ENCODE measurements around the gene PIEZO1.
A peak's percentile ranks its signal among the peaks of the same experiment; 100 is the strongest.

PIEZO1 gene

DNA sequence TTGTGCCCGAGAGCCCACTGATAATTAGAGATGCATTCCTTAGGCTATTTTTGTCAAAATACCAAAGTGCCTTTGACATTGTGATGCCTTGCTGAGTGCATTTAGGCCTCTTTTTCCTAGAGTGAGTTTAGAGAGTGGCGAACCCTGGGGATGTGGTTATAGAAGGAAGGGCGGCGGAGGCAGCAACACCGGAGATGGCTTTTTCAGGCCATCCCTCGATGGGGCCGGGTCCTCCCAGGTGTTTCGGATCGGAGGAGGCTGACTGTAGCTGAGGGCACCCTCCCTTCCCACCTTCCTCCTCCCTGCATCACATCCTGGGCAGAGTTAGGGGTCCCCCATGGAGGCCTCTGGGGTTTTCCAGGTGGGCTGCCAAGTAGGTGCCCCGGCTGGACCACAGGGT, 92.2 kb downstream of the PIEZO1 start:
- Mint-ChIP-seq H3K4me3 (no peak overlapping the region), H3K36me3 (peaks cover 6% of the 10 kb centered on the region), H3K9me3 (no peaks in the 10 kb centered on the region), H3K4me1 (peaks cover 46% of the 10 kb centered on the region), H3K27ac (peak overlapping the region; percentile 59), H3K27me3 (no peaks in the 10 kb centered on the region)
- no peak for ATAC-seq

DNA sequence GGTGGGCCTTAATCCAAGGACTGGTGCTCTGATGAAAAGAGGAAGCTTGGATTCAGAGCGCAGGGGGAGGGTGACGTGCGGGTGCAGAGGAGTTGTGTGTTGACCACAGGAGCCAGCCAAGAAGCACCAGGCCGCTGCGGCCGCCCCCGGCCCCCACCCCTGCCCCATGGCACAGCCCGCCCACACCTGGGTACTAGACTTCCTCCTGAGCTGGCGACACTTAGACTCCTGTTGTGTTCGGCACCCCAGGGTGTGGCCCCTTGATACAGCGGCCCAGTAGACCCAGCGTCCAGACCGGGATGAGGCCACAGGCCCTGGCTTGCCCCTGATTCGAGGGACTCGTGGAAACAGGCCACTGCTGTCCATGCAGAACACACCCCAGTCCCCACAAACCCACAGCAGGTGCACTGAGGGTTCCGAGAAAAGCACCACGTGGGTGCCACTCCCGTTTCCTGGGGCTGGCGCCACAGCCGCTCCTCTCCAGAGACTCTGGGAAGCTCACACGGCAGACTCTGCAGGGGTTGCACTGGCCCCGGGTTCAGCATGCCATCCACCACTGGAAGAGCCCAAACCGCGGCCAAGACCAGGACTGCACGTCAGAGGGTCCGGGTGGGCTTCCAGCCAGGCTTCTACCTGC, 93.0 kb downstream of the PIEZO1 start:
- H3K4me1 Mint-ChIP-seq = peaks cover 41% of the 10 kb centered on the region
- H3K4me3 Mint-ChIP-seq = peak overlapping the region; percentile 25
- H3K9me3 Mint-ChIP-seq = no peaks in the 10 kb centered on the region
- ATAC-seq = peak; percentile 70
- H3K36me3 Mint-ChIP-seq = no peaks in the 10 kb centered on the region
- H3K27me3 Mint-ChIP-seq = no peaks in the 10 kb centered on the region
- H3K27ac Mint-ChIP-seq = peak overlapping the region; percentile 59

DNA sequence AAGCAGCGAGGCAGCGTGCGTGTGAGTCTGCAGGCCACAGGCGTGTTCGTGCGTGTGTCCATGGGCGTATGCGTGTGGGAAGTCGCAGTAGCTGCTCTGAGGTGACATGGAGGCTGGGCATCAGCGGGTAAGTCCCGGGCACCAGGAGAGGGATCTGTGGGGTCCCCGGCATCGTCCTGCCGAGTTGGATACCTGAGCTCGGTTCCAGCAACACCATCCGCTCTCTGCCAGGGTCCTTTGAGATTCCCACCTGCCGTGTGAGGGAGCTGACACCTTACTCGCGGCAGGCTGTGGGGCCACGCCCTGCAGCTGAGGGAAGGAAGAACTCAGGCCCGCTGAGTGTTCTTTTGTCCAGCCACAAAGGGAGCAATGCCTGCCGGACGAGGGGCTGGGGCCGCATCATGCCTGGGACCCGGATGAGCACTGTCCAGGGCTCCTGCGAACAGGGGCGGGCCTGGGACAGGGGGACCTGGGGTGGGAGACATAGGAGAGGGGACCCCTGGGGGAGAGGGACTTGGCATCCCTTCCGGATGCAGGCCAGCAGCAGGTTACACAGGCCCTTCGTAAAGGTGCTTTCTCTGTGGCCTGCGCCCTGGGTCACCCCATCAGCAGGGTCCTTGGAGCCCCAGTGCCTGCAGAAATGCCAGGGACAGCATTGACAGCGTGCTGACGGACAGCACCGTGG, 93.7 kb downstream of the PIEZO1 start:
- Mint-ChIP-seq H3K4me1 (peaks cover 41% of the 10 kb centered on the region), H3K9me3 (no peaks in the 10 kb centered on the region), H3K36me3 (no peaks in the 10 kb centered on the region), H3K27ac (peak overlapping the region; percentile 59), H3K27me3 (no peaks in the 10 kb centered on the region), H3K4me3 (peak overlapping the region; percentile 39)
- no peak for ATAC-seq

DNA sequence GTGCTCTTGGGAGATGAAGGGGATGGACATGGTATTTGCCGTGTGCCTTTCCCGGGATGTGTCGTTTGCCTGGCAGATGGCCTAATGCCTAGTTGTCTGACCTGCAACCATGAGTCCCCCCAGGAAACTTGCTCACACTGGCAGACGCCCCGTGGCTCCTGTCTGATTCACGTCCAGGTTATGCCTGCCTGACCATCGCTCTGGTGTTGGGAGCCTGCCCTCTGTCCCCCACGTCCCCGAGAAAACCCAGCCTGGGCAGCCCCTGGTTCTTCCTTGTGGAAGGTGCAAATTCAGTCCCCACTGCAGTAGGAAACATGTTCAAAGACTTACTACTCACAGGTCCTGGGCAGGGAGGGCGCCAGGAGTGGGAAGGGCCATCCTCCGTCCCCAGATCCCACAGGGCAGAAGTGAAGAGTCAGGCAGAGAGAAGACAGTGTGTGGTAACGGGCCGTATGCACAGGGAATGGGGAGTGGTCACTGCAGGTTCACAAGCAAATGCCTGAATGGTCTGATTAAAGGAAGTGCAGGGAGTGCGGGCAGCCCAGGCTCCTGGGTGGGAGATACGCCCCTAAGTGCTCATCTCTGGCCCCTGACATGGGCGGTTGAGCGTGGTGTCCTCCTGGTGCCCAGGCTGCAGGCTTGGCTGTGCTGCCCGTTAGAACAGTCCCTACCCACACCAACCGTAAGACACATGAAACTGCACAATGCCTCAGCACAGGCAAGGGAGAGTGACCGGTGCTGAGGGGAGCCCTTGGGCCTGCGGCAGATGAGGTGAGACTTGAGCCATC, 94.5 kb downstream of the PIEZO1 start:
- Mint-ChIP-seq H3K4me1 (peaks cover 43% of the 10 kb centered on the region), H3K36me3 (no peaks in the 10 kb centered on the region), H3K4me3 (peak overlapping the region; percentile 39), H3K27ac (peak overlapping the region; percentile 59), H3K27me3 (no peaks in the 10 kb centered on the region), H3K9me3 (no peaks in the 10 kb centered on the region)
- no peak for ATAC-seq

DNA sequence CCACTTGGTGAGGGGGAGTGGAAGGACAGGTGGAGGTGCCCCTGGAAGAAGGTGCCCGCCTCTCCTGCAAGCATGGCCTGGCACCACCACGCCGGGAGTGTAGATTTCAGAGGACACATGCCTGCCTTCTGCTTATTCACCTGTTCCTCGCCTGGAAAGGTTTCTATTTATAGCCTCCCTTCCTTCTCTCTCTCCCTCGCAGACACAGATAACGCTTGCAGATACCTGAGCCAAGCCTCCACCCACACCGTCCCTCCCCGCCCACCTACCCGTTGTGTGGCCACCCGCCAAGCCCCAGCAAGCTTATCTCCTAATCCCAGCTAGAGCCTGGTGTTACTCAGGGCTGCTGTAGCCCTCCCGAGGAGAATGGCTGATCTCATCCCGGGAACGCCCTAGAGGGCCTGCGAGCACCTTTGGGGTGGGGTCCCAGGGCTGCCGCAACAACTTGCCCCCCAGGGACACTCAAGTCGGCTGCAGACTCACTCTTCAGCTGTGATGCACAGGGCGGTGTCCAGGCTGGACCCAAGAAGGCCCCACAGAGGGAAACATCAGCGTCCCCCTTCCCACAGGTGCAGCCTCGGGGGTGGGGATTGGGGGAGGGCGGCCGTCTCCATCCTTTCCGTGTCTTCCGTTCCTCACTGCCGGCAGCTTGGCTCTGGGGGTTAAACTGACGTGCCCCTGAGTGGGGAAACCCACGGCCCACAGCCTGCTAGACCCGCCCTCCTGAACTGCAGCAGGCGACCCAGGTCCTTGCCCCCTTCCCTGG, 96.8 kb downstream of the PIEZO1 start:
- Mint-ChIP-seq H3K27ac (no peak overlapping the region), H3K9me3 (no peaks in the 10 kb centered on the region), H3K4me1 (peaks cover 56% of the 10 kb centered on the region), H3K4me3 (no peak overlapping the region), H3K36me3 (no peaks in the 10 kb centered on the region), H3K27me3 (no peaks in the 10 kb centered on the region)
- no peak for ATAC-seq

DNA sequence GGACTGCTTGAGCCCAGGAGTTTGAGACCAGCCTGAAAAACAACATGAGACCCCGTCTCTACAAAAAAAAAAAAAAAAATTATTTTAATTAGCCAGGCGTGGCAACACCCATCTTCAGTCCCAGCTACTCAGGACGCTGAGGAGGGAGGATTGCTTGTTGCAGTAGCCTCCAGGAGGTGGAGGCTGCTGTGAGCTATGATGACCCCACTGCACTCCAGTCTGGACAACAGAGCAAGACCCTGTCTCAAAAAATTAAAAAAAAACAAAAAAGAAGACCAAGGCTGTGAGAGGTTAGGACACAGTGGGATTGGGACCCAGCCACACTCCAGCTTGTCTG, 97.4 kb downstream of the PIEZO1 start:
- Mint-ChIP-seq H3K4me1 (peaks cover 57% of the 10 kb centered on the region), H3K9me3 (no peaks in the 10 kb centered on the region), H3K36me3 (no peaks in the 10 kb centered on the region), H3K4me3 (no peak overlapping the region), H3K27me3 (no peaks in the 10 kb centered on the region), H3K27ac (no peak overlapping the region)
- ATAC-seq = no peak

DNA sequence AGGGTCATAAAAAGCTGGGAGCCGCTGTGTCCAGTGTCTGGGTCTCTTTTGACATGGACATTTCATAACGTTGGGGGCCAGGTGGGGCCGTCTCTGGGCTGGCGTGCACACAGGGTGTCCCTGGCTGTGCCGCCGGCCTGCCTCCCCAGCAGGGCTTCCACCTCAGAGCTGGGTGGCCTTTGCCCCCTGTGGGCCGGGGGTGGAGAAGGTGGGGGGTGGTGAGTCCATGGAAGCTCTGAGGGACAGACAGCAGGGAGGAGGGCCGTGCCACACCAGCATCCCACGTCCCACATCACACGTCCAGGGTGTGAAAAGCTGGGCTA, 97.8 kb downstream of the PIEZO1 start:
- no peaks in the 10 kb centered on the region for H3K9me3 Mint-ChIP-seq
- H3K4me3 Mint-ChIP-seq = no peak overlapping the region
- no peaks in the 10 kb centered on the region for H3K36me3 Mint-ChIP-seq
- ATAC-seq = no peak
- H3K27ac Mint-ChIP-seq = no peak overlapping the region
- H3K27me3 Mint-ChIP-seq = no peaks in the 10 kb centered on the region
- peaks cover 57% of the 10 kb centered on the region for H3K4me1 Mint-ChIP-seq

DNA sequence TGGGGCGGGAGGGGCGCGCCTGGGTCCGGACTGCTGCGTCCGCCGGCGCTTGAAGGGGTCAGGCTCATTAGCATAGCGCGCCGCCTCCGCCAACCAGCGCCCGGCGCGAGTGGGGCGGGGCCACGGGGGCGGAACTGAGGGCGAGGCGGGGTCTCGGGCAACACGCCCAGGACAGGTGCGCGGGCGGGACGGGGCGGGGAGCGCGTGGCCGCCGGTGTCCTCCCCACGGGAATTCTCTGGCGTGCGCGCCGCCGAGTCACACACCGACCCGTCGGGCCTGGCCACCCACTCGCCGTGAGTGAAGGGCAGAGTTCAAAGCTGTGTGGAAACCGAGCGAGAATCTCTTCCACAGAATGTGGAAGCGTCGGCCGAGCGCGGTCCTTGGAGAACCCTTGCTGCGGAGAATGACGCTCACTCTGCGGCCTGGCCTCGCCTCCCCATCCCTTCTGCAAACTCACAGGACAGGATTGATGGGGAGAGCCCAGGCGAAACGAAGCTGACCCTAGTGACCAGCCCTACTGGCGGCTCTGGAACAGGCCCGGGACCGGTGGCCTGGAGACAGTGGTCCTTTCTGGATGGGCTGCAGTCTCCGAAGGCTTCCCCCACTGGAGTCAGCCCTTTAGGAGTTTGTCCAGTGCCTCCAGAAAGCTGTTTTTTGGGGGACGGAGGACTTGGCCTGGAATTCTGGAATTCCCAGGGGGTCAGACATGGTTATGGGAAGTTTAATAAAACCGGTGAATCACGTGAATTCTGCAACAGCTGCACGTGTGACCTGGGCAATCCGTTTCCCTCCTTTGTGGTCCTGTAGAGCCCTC, 98.4 kb downstream of the PIEZO1 start, which contains the start of gene SNAI3:
Gene SNAI3 (minus strand): TSS at position 69 of the 815 bp plus-strand sequence. CDS start 101 bp downstream, outside the sequence.
- Mint-ChIP-seq H3K9me3 (no peaks in the 10 kb centered on the region), H3K36me3 (no peaks in the 10 kb centered on the region), H3K4me1 (peaks cover 57% of the 10 kb centered on the region), H3K27ac (peak within 1 kb of the TSS; percentile 67), H3K4me3 (peak within 1 kb of the TSS; percentile 84), H3K27me3 (no peaks in the 10 kb centered on the region)
- peak; percentile 84 for ATAC-seq

DNA sequence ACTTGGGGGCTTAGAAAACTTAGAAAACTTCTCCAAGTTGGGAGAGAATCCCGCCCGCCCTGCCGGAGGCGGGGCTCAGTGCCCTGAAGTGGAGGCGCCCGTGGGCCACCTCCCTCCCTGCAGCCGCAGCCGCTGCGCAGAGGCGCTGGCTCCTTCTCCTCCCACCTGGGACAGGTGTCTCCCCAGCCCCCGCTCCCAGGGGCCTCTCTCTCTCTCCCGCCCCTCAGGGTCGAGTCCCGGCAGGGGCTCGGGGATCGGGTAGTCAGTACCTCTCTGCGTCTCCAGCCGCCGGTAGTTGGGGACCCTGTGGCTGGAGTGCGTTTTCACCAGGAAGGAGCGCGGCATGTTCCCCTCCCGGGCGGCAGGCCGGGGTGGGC, 99.0 kb downstream of the PIEZO1 start:
- H3K27me3 Mint-ChIP-seq = no peaks in the 10 kb centered on the region
- H3K4me3 Mint-ChIP-seq = peak overlapping the region; percentile 84
- ATAC-seq = peak; percentile 34
- no peaks in the 10 kb centered on the region for H3K36me3 Mint-ChIP-seq
- peak overlapping the region; percentile 67 for H3K27ac Mint-ChIP-seq
- H3K4me1 Mint-ChIP-seq = peaks cover 57% of the 10 kb centered on the region
- H3K9me3 Mint-ChIP-seq = no peaks in the 10 kb centered on the region

DNA sequence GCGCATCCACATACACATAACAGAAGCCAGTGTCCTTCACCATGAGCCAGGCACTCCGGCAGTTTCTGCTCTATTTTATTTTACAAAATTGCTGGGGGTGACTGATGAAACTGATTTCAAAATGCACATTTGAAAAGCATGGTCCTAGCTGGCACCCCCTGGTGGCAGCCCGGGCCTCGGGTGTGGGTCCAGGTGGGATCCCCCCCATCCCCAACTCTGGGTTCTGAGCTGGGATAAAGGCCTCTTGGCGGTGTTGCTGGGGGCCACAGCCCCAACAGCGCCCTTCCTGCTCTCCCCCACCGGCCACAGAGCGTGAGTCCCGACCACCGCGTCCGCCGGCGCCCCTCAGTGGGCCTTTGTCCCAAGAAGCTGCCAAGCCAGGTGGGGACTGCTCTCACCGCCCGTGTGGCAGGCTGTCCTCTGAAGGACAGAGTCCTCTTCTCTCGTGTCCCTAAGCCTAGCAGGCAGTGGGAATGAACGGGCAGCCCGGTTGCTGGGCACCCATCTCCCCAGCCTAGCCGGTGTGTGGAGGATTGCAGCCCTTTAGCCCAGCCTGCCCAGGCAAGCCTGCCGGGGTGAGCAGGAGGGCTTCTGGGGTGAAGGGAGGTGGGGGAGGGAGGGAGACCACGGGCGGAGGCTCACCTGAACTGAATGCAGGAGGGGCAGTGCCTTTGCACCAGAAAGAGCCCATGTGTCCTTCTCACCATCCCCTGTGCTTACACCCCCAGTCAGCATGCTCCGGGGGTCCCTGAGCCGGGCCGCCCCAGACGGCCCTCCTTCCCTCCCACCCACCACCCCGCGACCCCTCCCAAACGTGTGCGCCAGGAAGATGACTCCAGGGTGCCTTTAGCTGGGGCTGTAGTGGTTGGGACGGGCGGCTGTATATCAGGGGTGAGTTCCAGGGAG, 99.6 kb downstream of the PIEZO1 start:
- Mint-ChIP-seq H3K9me3 (no peaks in the 10 kb centered on the region), H3K4me3 (peak overlapping the region; percentile 84), H3K36me3 (no peaks in the 10 kb centered on the region), H3K27ac (peak overlapping the region; percentile 67), H3K27me3 (no peaks in the 10 kb centered on the region), H3K4me1 (peaks cover 58% of the 10 kb centered on the region)
- no peak for ATAC-seq

DNA sequence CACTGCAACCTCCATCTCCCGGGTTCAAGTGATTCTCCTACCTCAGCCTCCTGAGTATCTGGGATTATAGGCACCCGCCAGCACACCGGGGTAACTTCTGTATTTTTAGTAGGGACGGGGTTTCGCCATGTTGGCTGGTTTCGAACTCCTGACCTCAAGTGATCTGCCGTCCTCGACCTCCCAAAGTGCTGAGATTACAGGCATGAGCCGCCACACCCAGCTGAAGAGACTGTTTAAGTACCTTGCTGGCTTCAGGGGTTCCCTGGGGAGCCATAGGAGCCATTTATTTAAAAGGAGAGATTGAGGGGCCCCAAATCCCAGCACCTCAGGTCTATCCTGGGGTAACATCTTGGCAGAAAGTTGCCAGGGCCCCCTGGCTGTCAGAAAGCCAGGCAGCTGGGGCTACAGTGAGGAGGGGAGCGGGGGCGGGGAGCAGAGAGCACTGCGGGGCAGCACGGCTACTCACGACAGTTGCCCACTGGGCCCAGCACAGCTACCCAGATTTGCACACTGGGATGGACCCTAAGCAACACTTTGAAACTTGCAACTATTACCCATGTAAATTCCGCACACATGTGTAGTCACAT, 100.4 kb downstream of the PIEZO1 start:
- H3K9me3 Mint-ChIP-seq = no peaks in the 10 kb centered on the region
- peak overlapping the region; percentile 40 for H3K27ac Mint-ChIP-seq
- H3K36me3 Mint-ChIP-seq = no peaks in the 10 kb centered on the region
- peak overlapping the region; percentile 41 for H3K4me3 Mint-ChIP-seq
- peaks cover 58% of the 10 kb centered on the region for H3K4me1 Mint-ChIP-seq
- no peak for ATAC-seq
- no peaks in the 10 kb centered on the region for H3K27me3 Mint-ChIP-seq

DNA sequence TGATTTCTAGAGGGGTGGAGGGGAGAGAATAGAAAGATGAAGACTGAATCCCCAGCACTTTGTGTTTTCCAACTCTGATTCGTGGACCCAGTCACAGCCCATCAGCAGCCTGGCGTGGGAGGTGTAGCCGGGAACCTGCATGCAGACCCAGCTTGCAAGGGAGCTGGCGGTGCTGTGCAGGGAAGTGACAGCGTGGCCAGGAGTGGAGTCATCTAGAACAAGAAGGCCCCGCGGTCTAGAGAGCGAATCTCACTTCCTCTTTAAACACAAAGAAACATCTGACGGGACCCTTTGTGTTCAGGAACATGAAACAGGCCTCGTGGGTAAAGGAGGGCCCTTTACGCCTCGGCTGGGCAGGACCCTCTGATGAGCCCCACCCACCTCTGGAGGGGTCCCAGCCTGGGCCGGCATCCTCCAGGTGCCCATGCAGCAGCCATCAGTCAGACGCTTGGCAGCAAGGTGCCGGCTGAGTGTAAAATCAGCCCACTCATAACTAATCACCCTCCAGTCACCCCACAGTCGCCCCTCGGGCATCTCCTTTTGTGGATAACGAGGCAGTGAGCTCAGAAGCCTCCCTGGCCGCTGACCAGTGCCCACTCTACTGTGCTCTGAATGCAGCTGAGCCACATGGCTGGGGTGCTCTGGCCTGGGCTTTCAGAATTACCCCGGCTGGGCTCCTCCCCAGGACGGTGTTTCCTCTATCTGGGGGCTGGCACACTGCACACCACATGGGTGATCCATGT, 103.1 kb downstream of the PIEZO1 start:
- Mint-ChIP-seq H3K4me1 (peaks cover 51% of the 10 kb centered on the region), H3K9me3 (no peaks in the 10 kb centered on the region), H3K36me3 (no peaks in the 10 kb centered on the region), H3K27ac (peak overlapping the region; percentile 99), H3K27me3 (no peaks in the 10 kb centered on the region), H3K4me3 (peak overlapping the region; percentile 79)
- peak; percentile 90 for ATAC-seq

DNA sequence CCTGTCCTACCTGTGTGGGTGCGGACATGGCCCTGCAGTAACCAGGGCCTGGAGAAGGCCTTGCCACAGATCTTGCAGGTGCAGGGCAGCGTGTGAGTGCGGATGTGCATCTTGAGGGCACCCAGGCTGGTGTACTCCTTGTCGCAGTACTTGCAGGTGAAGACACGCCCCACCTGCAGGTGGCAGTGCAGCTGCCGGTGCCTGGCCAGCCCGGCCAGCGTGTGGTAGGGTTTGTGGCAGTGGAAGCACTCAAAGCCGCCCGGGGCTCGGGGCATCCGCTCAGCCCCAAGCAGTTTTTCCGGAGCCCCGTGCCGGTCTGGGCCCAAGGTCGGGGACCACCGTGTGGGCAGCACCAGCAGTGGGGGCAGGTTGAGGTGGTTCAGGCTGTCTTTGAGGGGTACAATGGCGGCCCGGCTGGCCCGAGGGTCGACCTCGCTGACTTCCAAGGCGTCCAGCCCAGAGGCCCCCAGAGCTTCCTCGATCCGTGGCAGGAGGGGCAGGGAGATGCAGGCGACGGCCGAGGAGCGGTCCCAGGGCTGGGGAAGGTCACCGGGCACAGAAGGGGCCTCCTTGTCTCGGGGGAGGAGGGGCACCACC, 103.8 kb downstream of the PIEZO1 start:
- Mint-ChIP-seq H3K27ac (peak overlapping the region; percentile 99), H3K4me3 (peak overlapping the region; percentile 79), H3K36me3 (no peaks in the 10 kb centered on the region), H3K27me3 (no peaks in the 10 kb centered on the region), H3K9me3 (no peaks in the 10 kb centered on the region), H3K4me1 (peaks cover 51% of the 10 kb centered on the region)
- ATAC-seq = peak; percentile 73
